ENCODE data around the gene NKAPD1. TPM values are rescaled to one million over a fixed set of nuclear protein-coding genes. Genes with fewer than 3 reads are reported as not detected.
"Not testable (repeated sequence)": the region's sequence is repeated elsewhere in the genome, so short reads cannot be mapped to it uniquely, and the experiment has no call there.

NKAPD1 gene
- total RNA-seq, 4 donors from 2014 or later: 14.4 to 21.5 (median 16.4) TPM

DNA sequence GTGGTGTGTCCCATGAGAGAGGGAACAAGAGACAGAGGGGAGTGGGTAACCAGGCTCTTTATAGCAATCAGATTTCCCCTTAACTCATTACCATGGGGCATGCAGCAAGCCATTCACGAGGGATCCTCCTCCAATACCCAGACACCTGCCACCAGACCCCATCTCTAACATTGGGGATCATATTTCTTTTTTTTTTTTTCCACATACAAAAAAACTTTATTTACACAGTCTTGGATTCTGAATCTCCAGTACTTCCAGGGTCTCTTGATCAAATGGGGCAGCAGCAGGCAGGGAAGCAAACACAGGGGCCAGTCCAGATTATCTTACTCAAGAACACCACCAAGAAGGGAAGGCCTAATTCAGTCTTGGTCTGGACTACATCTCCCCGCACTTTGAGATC is 44.6 kb upstream of the NKAPD1 start:
- TF ChIP-seq POLR2AphosphoS5 (IDR thresholded peaks at IDR 0.05): no peak
- TF ChIP-seq, protein P1, sequence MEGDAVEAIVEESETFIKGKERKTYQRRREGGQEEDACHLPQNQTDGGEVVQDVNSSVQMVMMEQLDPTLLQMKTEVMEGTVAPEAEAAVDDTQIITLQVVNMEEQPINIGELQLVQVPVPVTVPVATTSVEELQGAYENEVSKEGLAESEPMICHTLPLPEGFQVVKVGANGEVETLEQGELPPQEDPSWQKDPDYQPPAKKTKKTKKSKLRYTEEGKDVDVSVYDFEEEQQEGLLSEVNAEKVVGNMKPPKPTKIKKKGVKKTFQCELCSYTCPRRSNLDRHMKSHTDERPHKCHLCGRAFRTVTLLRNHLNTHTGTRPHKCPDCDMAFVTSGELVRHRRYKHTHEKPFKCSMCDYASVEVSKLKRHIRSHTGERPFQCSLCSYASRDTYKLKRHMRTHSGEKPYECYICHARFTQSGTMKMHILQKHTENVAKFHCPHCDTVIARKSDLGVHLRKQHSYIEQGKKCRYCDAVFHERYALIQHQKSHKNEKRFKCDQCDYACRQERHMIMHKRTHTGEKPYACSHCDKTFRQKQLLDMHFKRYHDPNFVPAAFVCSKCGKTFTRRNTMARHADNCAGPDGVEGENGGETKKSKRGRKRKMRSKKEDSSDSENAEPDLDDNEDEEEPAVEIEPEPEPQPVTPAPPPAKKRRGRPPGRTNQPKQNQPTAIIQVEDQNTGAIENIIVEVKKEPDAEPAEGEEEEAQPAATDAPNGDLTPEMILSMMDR (IDR thresholded peaks at IDR 0.05): no peak
- TF ChIP-seq POLR2A (IDR thresholded peaks at IDR 0.05): no peak
- no peak for TF ChIP-seq EP300 (IDR thresholded peaks at IDR 0.05)
- 85 to 100% methylated on average over 1 to 2 of the region's 2 CpGs for WGBS, 2 donors (ENCODE audit: low coverage in 1 of 2)
- no peak overlapping the region for H3K27ac ChIP-seq
- no peak overlapping the region for H3K4me3 ChIP-seq
- H3K9me3 ChIP-seq: no peaks in the 10 kb centered on the region
- peaks cover 2 to 20% (median 5%) of the 10 kb centered on the region in 3 donors for H3K4me1 ChIP-seq
- no peak for ATAC-seq
- H3K36me3 ChIP-seq: peaks cover 0 to 59% of the 10 kb centered on the region in 2 donors
- H3K27me3 ChIP-seq: no peaks in the 10 kb centered on the region

DNA sequence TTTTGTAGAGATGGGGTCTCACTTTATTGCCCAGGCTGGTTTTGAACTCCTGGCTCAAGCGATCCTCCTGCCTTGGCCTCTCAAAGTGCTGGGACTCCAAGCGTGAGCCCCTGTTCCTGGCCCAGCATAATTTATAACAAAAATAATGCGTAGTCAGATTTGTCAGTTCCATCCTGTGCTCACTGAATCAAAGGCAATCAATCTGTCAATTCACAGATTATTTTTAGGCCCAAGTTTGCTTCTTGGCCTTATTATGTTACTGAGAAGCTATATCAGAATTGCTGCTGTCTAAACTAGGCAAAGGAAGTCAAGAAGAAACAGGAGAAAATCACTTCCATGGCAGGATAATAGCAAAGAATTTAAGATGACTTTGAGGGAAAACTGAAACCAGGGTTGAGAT is 40.2 kb upstream of the NKAPD1 start:
- no peak for ATAC-seq
- H3K36me3 ChIP-seq: peaks cover 0 to 96% of the 10 kb centered on the region in 2 donors
- no peaks in the 10 kb centered on the region for H3K27me3 ChIP-seq
- no peaks in the 10 kb centered on the region for H3K4me1 ChIP-seq
- no peak overlapping the region for H3K4me3 ChIP-seq
- no peaks in the 10 kb centered on the region for H3K9me3 ChIP-seq
- 93% methylated on average over 3 of the region's 3 CpGs; no CpG with 5 or more reads in 1 of the 2 donors for WGBS, 2 donors (ENCODE audit: low coverage in 1 of 2)
- no peak for TF ChIP-seq POLR2AphosphoS5 (IDR thresholded peaks at IDR 0.05)
- H3K27ac ChIP-seq: no peak overlapping the region

DNA sequence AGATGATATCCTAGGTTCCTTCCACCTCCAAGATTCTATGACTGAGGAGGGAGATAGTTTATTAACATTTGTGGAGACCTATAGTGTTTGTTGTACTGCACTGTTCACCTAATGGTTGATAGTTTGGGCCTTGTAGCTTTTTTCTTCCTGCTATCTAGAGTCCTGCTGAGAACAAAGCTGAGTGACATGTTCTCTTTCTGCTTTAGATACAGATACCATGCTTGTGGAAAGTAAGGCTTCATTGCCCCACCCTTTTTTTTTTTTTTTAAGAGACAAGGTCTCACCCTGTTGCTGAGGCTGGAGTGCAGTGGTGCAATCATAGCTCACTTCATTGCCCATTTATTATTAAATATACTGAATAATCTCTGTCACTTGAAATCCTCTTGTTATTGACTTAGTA is 36.6 kb upstream of the NKAPD1 start:
- H3K9me3 ChIP-seq: no peaks in the 10 kb centered on the region
- no peak for ATAC-seq
- no peak overlapping the region for H3K27ac ChIP-seq
- H3K4me1 ChIP-seq: no peaks in the 10 kb centered on the region
- H3K4me3 ChIP-seq: no peak overlapping the region
- H3K27me3 ChIP-seq: no peaks in the 10 kb centered on the region
- TF ChIP-seq POLR2AphosphoS5 (IDR thresholded peaks at IDR 0.05): no peak
- no peak for TF ChIP-seq EP300 (IDR thresholded peaks at IDR 0.05)
- TF ChIP-seq, protein P1 (IDR thresholded peaks at IDR 0.05): no peak
- no peak for TF ChIP-seq POLR2A (IDR thresholded peaks at IDR 0.05)
- peaks cover 0 to 93% of the 10 kb centered on the region in 2 donors for H3K36me3 ChIP-seq

DNA sequence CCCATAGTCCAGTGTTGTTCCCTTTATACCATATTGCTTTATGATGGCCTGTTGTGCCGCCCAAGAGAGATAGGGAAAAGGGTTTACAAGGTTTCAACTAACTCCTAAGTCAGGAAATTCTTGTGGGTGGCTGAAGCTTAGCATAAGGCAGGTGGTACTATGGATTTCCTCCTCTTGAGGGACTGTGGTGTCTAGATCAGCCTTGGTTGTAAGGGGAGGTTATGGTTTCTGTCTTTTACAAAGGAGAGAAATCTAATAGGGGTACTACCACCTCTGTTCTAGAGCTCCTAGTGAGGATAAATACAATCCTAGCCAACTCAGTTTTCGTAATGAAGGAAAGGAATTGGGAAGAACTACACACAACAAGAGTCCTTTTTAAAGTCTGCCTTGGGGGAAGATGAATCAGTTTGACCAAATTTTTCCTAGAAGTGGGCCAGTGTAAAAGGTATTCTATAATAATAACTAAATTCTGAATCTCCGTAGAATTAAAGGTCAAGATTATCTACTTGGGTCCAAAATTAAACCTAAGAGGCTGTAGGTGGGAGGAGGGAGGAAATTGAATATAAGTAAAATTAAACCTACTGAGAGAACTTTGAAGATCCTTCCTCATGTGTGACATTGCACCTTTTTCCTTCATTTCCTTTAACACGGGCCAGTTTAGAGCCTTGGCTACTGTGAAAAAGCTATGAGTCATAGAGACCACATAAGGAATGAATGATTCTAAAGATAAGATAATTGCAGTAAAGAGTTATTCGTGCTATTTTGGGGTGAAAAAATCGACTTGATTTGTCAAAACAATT is 31.7 kb upstream of the NKAPD1 start:
- 44% methylated on average over 2 to 6 of the region's 6 CpGs for WGBS, 2 donors (ENCODE audit: low coverage in 1 of 2)
- H3K4me3 ChIP-seq: no peak overlapping the region
- no peaks in the 10 kb centered on the region for H3K27me3 ChIP-seq
- no peak overlapping the region for H3K27ac ChIP-seq
- TF ChIP-seq, protein P1 (IDR thresholded peaks at IDR 0.05): no peak
- no peak for TF ChIP-seq EP300 (IDR thresholded peaks at IDR 0.05)
- TF ChIP-seq POLR2AphosphoS5 (IDR thresholded peaks at IDR 0.05): no peak
- TF ChIP-seq POLR2A (IDR thresholded peaks at IDR 0.05): no peak
- no peaks in the 10 kb centered on the region for H3K9me3 ChIP-seq
- no peaks in the 10 kb centered on the region for H3K4me1 ChIP-seq
- H3K36me3 ChIP-seq: peaks cover 0 to 94% of the 10 kb centered on the region in 2 donors
- ATAC-seq: no peak

DNA sequence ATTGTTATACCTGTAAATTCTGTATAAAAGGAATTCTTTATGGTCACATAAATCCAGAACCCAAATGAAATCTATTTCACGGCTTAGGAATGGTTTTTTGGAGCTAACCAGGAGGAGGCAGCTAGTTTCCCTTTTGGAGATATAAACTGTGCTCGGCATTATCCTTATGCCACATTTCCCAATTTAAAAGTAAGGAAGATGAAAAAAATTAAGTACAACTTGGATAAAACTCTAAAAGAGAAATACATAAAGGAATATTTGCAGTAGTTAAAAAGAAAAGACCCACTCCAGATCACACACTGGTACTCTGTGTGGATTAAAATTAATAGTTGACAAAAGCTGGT is 31.2 kb upstream of the NKAPD1 start:
- WGBS, 2 donors (ENCODE audit: low coverage in 1 of 2): 80 to 97% methylated on average over 1 to 2 of the region's 2 CpGs
- Histone ChIP-seq H3K4me1 (no peaks in the 10 kb centered on the region), H3K9me3 (no peaks in the 10 kb centered on the region), H3K4me3 (no peak overlapping the region), H3K27me3 (no peaks in the 10 kb centered on the region), H3K36me3 (peaks cover 0 to 94% of the 10 kb centered on the region in 2 donors), H3K27ac (no peak overlapping the region)
- no peak for TF ChIP-seq POLR2AphosphoS5 (IDR thresholded peaks at IDR 0.05)
- TF ChIP-seq EP300 (IDR thresholded peaks at IDR 0.05): no peak
- ATAC-seq: no peak

DNA sequence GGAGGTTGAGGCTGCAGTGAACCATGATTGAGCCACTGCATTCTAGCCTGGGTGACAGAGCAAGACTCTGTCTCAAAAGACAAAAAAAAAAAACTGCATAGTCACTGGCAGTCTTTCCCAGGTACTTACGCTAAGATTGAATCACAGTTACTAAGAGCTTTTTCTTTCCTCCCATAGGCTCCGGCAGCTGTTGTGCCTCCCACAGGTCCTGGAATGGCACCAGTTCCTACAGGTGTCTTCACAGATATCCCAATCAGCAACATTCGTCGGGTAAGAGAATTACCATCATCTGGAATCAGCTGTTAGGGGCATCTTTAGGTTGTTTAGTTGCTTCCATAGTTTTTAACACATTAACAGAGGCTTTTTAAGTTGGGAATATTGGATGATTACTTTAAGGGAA is 29.1 kb upstream of the NKAPD1 start:
- Histone ChIP-seq H3K36me3 (peaks cover 0 to 81% of the 10 kb centered on the region in 2 donors), H3K4me3 (no peak overlapping the region), H3K4me1 (peaks cover 0 to 7% (median 0%) of the 10 kb centered on the region in 3 donors), H3K9me3 (no peaks in the 10 kb centered on the region), H3K27me3 (no peaks in the 10 kb centered on the region), H3K27ac (no peak overlapping the region)
- TF ChIP-seq POLR2A (IDR thresholded peaks at IDR 0.05) (no peak), POLR2AphosphoS5 (IDR thresholded peaks at IDR 0.05) (no peak), EP300 (IDR thresholded peaks at IDR 0.05) (no peak)
- TF ChIP-seq, protein P1 (IDR thresholded peaks at IDR 0.05): no peak
- no peak for ATAC-seq
- WGBS, 2 donors (ENCODE audit: low coverage in 1 of 2): 96 to 100% methylated on average over 2 to 4 of the region's 4 CpGs

DNA sequence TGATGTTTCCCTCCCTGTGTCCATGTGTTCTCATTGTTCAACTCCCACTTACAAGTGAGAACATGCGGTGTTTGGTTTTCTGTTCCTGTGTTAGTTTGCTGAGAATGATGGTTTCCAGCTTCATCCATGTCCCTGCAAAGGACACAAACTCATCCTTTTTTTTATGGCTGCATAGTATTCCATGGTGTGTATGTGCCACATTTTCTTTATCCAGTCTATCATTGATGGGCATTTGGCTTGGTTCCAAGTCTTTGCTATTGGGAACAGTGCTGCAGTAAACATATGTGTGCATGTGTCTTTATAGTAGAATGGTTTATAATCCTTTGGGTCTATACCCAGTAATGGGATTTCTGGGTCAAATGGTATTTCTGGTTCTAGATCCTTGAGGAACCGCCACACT is 27.5 kb upstream of the NKAPD1 start:
- not testable (repeated sequence) for H3K9me3 ChIP-seq, H3K27ac ChIP-seq, ATAC-seq, H3K4me1 ChIP-seq, H3K4me3 ChIP-seq, H3K27me3 ChIP-seq
- 86 to 94% methylated on average over 1 to 2 of the region's 2 CpGs for WGBS, 2 donors (ENCODE audit: low coverage in 1 of 2)
- peaks cover 2 to 77% of the 10 kb centered on the region in 2 donors for H3K36me3 ChIP-seq

DNA sequence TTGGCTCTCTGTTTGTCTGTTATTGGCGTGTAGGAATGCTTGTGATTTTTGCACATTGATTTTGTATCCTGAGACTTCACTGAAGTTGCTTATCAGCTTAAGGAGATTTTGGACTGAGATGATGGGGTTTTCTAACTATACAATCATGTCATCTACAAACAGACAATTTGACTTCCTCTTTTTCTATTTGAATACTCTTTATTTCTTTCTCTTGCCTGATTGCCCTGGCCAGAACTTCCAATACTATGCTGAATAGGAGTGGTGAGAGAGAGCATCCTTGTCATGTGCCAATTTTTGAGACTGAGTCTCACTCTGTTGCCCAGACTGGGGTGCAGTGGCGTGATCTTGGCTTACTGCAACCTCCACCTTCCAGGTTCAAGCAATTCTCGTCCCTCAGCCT is 25.8 kb upstream of the NKAPD1 start:
- peaks cover 3 to 81% of the 10 kb centered on the region in 2 donors for H3K36me3 ChIP-seq
- ATAC-seq: not testable (repeated sequence)

More for the DNA sequence above, 25.8 kb upstream of the NKAPD1 start:
- 95 to 100% methylated on average over 3 of the region's 3 CpGs for WGBS, 2 donors (ENCODE audit: low coverage in 1 of 2)
- not testable (repeated sequence) for H3K4me3 ChIP-seq, H3K9me3 ChIP-seq, H3K27me3 ChIP-seq, H3K4me1 ChIP-seq
- peak overlapping the region in 1 of 4 donors; percentile 38 for H3K27ac ChIP-seq
